SIG-M5 treated with dmso at 0.1 percent for 504 hours (cell line): Measurements from ENCODE around the gene PNCK.

Source experiments
- DNase-seq: peaks from one replicate; lab custom pipeline; 2025; ENCODE audit not compliant: unreplicated experiment; lab: John Stamatoyannopoulos, UW

PNCK gene

DNA sequence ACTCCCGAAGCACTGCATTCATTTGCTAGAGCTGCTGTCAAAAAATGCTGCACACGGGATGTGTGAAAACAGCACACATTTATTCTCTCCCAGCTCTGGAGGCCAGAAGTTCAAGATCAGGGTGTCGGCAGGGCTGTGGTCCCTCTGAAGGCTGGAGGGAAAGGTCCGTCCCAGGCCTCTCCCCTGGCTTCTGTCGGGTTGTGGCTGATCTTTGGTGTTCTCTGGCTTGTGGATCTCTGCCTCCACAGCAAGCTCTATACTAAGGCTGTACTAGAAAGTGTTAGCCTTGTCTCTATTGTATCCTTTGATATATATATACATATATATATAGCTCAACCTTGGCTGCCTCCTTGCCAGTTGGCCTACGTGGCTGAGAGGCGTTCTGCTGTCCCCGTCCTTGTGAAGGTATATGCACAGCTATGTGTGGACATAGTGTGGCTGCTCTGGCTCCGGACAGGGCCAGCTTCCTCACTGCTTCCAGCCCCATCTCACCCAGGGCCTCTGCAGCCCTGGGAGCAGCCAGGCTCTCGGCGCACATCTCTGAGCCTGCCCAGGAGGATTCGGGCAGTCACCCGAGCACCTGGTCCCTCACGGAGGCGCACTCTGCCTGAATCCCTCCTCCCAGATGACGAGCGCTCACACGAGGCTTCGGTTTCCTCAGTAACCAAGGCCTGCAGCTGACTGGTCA lies 41.6 kb downstream of the PNCK start:
- DNase-seq = no peak

DNA sequence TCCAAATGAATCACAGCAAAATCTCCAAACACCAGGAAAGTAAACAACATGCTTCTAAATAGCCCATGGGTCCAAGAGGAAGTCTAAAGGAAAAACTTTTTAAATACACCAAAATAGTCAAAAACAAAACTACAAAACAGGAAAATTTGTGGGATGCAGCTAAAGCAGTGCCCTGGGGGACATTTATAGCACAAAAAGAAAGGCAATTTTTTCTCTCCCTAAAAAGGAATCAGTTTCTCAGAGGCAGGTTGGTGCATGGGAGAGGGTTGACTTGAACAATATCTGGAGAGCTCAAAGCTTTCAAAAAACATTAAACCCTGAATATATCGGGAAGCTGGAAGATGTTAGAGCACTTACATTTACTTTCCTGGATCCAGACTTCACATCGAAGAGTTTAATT lies 42.3 kb downstream of the PNCK start:
- DNase-seq = no peak

DNA sequence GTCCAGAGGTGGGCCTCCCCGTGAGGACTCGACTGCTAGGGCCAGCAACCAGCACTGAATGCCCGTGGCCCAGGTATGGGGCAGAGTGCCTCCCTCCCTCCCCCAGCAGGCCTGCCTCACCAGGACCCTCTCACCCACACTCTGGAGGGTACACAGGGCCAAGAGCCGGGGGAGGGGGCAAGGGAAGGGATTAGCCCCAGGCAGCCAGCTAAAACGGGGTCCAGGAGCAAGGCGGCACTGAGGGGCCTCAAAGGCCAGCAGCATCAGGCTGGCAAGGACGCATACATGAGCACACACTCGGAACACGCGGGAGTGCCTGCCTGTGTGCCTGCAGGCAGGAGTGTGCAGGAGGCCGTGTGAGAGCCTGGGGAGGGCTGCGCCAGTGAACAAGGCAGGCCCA lies 44.9 kb downstream of the PNCK start:
- no peak for DNase-seq

DNA sequence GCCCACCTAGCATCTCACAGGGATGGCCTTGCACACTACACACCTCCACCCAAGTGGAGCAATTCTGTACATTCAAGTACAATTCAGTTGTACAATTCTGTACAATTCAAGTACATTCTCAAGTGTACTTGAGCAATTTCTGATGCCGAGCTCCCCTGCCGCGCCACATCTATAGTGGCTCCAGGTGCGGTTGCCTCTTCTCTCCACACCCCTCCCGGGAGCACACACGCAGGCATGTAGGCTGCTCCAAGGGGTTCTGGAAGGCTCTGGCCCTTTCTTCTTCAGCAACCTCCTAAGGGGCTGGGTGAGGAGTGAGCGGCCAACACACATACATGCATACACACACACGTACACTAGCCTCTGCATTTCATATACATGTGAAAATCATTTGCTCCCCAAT lies 45.5 kb downstream of the PNCK start:
- no peak for DNase-seq

- DNase-seq = no peak
Measured at GRCh38 chrX:153627675-153628111, 45.9 kb downstream of the PNCK start.

DNA sequence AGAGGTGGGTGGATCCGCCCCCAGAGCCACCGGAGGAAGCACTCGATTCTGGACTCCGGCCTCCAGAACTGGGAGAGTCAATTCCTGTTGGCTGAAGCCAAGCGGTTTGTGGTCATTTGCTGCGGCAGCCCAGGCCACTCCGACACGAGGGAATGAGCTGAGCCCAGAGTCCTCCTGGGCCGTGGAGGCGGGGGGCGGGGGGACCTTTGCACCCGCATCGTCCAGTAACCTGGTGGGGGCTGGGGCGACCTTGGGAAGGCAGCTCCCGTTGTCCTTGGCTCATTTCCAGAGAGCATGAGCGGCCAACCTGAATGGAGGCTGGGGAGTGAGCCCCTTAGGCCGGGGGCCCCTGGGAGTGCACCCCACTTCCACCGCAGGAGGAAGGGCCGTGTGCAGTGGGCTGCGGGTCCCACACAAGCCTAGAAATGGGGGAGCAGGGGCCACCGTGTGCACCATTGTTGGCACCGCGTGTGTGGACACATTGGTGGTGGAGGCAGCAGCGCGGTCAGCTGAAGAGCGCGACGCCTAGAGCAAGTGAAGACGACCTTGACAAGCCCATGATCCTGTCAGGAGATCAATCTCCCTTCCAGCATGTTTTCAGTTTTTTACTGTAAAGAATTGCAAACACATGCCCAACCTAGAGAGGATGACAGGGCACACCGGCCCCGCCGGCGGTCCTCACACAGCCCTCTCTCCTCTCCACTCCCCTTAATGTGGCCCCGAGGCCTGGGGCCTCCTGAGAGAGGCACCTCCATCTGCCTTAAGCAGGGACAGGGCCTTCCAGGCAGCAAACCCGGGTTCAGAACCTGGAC lies 46.5 kb downstream of the PNCK start:
- DNase-seq = no peak

GRCh38 chrX:153626025-153626633 lies 47.5 kb downstream of the PNCK start:
- no peak for DNase-seq

- DNase-seq = no peak
Measured at GRCh38 chrX:153625271-153626024, 48.2 kb downstream of the PNCK start.

DNA sequence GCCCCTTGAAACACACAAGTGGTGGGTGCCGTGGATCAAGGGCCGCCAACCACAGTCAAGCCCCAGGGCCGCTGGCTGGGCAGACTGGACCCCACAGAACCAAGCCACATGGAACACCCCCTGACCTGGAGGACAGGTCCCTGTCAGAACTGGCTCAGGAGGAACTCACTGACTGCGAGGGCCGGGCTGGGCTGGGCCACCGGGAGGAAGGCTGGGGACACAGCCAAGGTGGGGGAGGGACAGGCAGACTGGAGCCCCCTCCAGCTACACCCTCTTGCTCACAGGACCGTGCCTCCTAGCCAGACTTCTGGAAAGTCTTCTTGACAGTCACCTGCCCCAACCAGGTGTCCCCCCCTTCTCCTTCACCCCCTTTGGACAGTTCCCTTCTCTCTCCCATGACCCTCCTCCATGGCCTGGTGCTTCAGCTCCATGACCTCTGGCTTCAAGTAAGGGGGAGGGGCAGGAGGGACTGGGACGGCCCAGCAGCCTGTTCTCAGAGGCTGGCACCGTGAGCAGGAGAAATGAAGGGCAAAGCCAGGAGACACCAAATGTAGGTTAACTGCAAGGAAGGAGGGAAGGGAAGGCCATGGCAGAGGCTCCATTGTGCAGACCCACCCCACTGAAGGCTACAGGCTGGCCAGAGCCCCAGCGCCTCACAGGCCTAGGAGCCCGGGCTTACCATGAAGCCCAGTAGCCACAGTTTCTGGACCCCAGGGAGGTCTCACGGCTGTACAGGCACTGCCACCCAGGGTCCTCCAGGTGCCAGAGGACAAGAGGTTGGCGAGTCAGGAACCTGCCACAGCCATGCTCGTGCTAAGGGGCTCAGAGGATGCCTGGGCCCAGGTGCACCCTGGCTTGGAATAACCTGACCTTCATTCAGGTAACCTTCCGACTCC lies 49.2 kb downstream of the PNCK start:
- DNase-seq = no peak

DNA sequence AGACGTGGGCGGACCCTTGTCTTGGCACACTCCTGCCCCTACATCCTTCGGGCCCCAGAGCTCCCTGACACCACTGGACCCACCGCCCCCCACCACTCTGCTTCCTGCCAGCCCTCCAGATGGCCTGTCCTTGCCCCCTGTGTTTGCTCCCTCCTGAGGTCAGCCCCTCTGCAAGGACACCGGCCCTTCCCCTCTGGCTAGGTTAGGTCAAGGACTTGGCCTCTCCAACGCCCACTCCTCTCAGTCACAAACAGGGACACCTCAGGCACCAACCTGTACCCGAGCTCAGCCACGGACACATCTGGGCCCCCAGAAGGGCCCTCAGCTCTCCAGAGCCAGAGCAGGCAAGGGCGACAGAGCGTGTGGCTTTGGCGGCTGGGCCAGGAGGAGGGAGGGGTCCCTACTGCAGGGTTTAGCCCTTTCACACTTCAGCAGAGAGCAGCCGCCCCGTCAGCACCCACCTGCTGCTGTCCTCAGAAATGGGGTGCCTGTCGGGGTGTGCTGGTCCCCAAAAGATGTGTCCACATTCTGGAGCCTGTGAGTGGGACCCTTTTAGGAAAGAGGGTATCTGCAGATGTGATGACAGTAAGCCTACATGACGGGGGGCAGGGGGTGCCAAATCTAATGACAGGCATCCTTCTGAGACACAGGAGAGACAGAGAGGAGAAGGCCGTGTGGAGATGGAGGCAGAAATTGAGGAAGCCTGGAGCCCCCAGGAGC lies 50.1 kb downstream of the PNCK start:
- DNase-seq = no peak

DNA sequence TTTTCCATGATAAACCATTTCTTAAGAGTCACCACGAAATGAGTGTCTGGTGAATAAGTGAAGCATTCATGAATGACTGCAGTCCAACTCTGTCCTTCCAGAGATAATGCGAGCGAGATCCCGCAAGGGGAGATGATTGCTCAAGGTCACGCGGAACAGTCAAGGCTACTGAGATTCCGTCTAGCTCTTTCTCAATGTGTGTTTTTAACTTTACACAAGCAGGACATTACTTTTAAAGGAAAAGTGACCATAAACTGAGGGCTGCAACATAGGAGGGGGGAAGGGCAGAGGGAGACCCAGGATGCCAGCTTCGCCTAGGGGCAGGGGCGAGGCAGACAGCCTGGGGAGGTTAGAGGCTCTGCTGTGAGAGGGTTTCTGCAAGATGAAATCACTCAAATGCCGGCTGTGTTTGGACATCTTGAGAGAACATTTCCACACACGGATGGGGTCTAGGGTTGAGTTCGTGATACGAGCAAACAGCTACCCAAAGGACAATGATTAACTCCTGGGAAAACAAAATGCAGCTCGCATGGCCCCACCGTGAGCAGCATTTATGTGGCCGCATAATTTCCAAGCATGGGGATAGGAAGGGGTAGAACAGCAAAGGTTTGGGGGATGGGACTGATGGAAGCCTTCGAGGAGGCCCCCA lies 50.8 kb downstream of the PNCK start:
- DNase-seq = no peak

DNA sequence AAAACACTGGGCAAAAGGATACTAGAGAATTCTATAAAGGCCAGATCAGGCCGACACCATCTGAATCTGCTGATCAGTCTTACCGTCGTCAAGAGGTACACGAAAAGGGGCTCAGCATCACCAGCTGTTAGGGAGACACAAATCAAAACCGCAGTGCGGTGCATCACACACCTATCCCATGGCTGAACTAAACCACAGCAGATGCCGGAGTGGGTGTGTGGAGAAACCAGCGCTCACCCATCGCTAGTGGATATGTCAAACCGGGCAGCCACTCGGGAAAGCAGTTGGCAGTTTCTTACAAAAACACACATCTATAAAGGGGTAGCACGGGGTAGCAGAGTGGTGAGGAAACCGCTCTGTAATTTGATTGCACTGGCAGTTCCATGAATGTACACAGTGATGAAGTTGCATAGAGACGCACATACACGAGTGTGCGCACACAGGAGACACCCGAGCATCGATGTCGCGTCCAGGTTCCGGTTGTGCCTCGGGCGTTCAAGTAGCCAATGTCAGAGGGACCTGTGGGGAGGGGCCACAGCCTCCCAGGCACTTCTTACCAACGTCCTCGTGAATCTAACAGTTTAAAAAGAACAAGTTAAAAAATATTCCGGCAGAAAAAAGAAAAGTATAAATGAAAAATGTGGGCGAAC lies 51.5 kb downstream of the PNCK start:
- no peak for DNase-seq

DNA sequence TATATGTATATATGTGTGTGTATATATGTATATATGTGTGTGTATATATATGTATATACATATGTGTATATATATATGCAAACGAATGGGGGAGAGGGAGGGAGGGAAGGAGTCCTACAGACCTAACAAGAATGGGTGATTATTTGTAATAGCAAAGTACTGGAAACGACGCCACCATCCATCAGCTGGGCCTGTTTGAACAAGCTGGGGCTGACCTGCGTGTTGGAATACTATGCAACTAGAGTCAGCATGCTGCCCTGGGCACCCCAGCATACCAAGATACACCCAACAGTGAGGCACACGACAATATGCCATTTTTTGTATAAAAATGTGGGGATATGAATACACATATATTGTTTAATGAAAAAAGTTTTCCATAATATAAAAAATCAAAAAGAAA lies 53.0 kb downstream of the PNCK start:
- DNase-seq = no peak
